ENCODE measurements around the gene TMEM62. TPM values are rescaled to one million over a fixed set of nuclear protein-coding genes. Genes with fewer than 3 reads are reported as not detected.

The TMEM62 gene
- total RNA-seq, 1 donor from 2014 or later = 16.6 TPM

Small RNA genes lying within 50 kb of the gene (small RNA-seq; reads per million reads assigned to genes)
- gene AC068724.2 (ENCODE audit: low replicate concordance) = not detected

Other genes starting within 250 kb of the TMEM62 start
- gene TTBK2, start 212.8 kb upstream of the TMEM62 start, total RNA-seq = 18.2 TPM
- gene UBR1, start 27.5 kb upstream of the TMEM62 start, total RNA-seq = 32.4 TPM
- gene CCNDBP1, start 51.8 kb downstream of the TMEM62 start, total RNA-seq = 44.7 TPM
- 4.6 TPM for gene EPB42, start 87.4 kb downstream of the TMEM62 start, total RNA-seq
- gene TGM5, start 133.3 kb downstream of the TMEM62 start, total RNA-seq = 6.8 TPM
- not detected for gene TGM7, start 168.7 kb downstream of the TMEM62 start, total RNA-seq
- 5.2 TPM for gene LCMT2, start 197.0 kb downstream of the TMEM62 start, total RNA-seq
- 37.8 TPM for gene ZSCAN29, start 237.5 kb downstream of the TMEM62 start, total RNA-seq
- 13.2 TPM for gene TUBGCP4, start 237.5 kb downstream of the TMEM62 start, total RNA-seq